KOPT-K1 (cell line): ENCODE results near the gene ACVR2A.

Experiments used
- H3K27ac ChIP-seq: fragments of 200-600 bp; sonication (generic); 2 replicates; pipeline ENCODE4 v1.5.1; 2016; ENCODE audit warnings: antibody characterized with exemption, mild to moderate bottlenecking, low read depth, low read length; ENCODE audit not compliant: poor library complexity, severe bottlenecking
- H3K36me3 ChIP-seq: fragments of 200-600 bp; sonication (generic); 2 replicates; pipeline ENCODE4 v1.5.1; 2017; ENCODE audit warnings: antibody characterized with exemption, mild to moderate bottlenecking, low read length, moderate library complexity; ENCODE audit not compliant: insufficient read depth
- H3K9me3 ChIP-seq: fragments of 200-600 bp; sonication (generic); 2 replicates; pipeline ENCODE4 v1.5.1; 2017; ENCODE audit warnings: antibody characterized with exemption, low read length, mild to moderate bottlenecking; ENCODE audit not compliant: insufficient read depth, poor library complexity, severe bottlenecking

Gene ACVR2A

GRCh38 chr2:147844697-147845410, at the start of gene ACVR2A:
Gene ACVR2A, plus strand, starts transcription at chr2:147845029. Its CDS starts 124 bp downstream, at chr2:147845153.
- Histone ChIP-seq H3K9me3 (no peaks in the 10 kb centered on the region), H3K27ac (no peak within 1 kb of the TSS), H3K36me3 (no peaks in the 10 kb centered on the region)

- Histone ChIP-seq H3K27ac (no peak overlapping the region), H3K9me3 (no peaks in the 10 kb centered on the region), H3K36me3 (no peaks in the 10 kb centered on the region)
These were observed 44.5 kb upstream of the ACVR2A start for GRCh38 chr2:147800316-147800715.

- H3K9me3 ChIP-seq: no peaks in the 10 kb centered on the region
- H3K36me3 ChIP-seq: no peaks in the 10 kb centered on the region
- no peak overlapping the region for H3K27ac ChIP-seq
These were observed 38.0 kb upstream of the ACVR2A start for GRCh38 chr2:147806846-147807245.

- Histone ChIP-seq H3K27ac (no peak overlapping the region), H3K36me3 (no peaks in the 10 kb centered on the region)
These were observed 36.3 kb upstream of the ACVR2A start for GRCh38 chr2:147808520-147808919.

GRCh38 chr2:147810883-147811765, 33.7 kb upstream of the ACVR2A start:
- Histone ChIP-seq H3K9me3 (no peaks in the 10 kb centered on the region), H3K36me3 (no peaks in the 10 kb centered on the region), H3K27ac (no peak overlapping the region)

More at GRCh38 chr2:147808520-147808919, 36.3 kb upstream of the ACVR2A start:
- no peaks in the 10 kb centered on the region for H3K9me3 ChIP-seq

GRCh38 chr2:147818741-147819140, 26.1 kb upstream of the ACVR2A start:
- H3K27ac ChIP-seq: no peak overlapping the region
- no peaks in the 10 kb centered on the region for H3K36me3 ChIP-seq
- no peaks in the 10 kb centered on the region for H3K9me3 ChIP-seq

GRCh38 chr2:147824620-147825019, 20.2 kb upstream of the ACVR2A start:
- H3K36me3 ChIP-seq: no peaks in the 10 kb centered on the region
- no peaks in the 10 kb centered on the region for H3K9me3 ChIP-seq
- H3K27ac ChIP-seq: no peak overlapping the region

- no peaks in the 10 kb centered on the region for H3K9me3 ChIP-seq
- H3K27ac ChIP-seq: no peak overlapping the region
These were observed 18.3 kb upstream of the ACVR2A start for GRCh38 chr2:147826278-147827087.

GRCh38 chr2:147827088-147827375, 17.8 kb upstream of the ACVR2A start:
- Histone ChIP-seq H3K27ac (no peak overlapping the region), H3K36me3 (no peaks in the 10 kb centered on the region), H3K9me3 (no peaks in the 10 kb centered on the region)

More at GRCh38 chr2:147826278-147827087, 18.3 kb upstream of the ACVR2A start:
- no peaks in the 10 kb centered on the region for H3K36me3 ChIP-seq

GRCh38 chr2:147829106-147829505, 15.7 kb upstream of the ACVR2A start:
- Histone ChIP-seq H3K27ac (no peak overlapping the region), H3K36me3 (no peaks in the 10 kb centered on the region), H3K9me3 (no peaks in the 10 kb centered on the region)

- no peaks in the 10 kb centered on the region for H3K36me3 ChIP-seq
- no peak overlapping the region for H3K27ac ChIP-seq
- no peaks in the 10 kb centered on the region for H3K9me3 ChIP-seq
These were observed 8.7 kb upstream of the ACVR2A start for GRCh38 chr2:147836099-147836498.

- Histone ChIP-seq H3K36me3 (no peaks in the 10 kb centered on the region), H3K9me3 (no peaks in the 10 kb centered on the region), H3K27ac (no peak overlapping the region)
These were observed 1.4 kb upstream of the ACVR2A start for GRCh38 chr2:147843391-147843863.

- H3K9me3 ChIP-seq: no peaks in the 10 kb centered on the region
- no peaks in the 10 kb centered on the region for H3K36me3 ChIP-seq
- H3K27ac ChIP-seq: no peak overlapping the region
These were observed 749 bp upstream of the ACVR2A start for GRCh38 chr2:147843864-147844696.

GRCh38 chr2:147845411-147845971, 662 bp downstream of the ACVR2A start:
- Histone ChIP-seq H3K27ac (no peak overlapping the region), H3K36me3 (no peaks in the 10 kb centered on the region), H3K9me3 (no peaks in the 10 kb centered on the region)
